IMR-90 (cell line): Measurements from ENCODE around the gene ZNF74. TPM values are rescaled to one million over a fixed set of nuclear protein-coding genes. Genes with fewer than 3 reads are reported as not detected.

Experiments used
- ATAC-seq: fragments of 200-7000 bp; cut with Tn5 transposase; 2 replicates; pipeline ENCODE4 v1.9.1; 2020; ENCODE audit warnings: low read depth, mild to moderate bottlenecking, moderate library complexity
- BruUV-seq: library from RNA; stranded (reverse); fragments of 400-500 nt; replicated peaks from 2 replicates; lab custom pipeline; 2021; lab: Mats Ljungman, UMichigan
- CTCF ChIA-PET: fragments of 300-600 bp; formaldehyde crosslinking; extraction: SDS; loops from one replicate; lab custom pipeline; 2021; ENCODE audit warnings: antibody characterized with exemption; lab: Yijun Ruan, JAX
- POLR2A ChIA-PET: fragments of 300-600 bp; sonication (Branson Sonifier 250); formaldehyde crosslinking; loops from one replicate; lab custom pipeline; 2022; ENCODE audit warnings: antibody characterized with exemption; ENCODE audit not compliant: unreplicated experiment; lab: Charles Lee
- DNase-seq: peaks from one replicate; pipeline ENCODE4 v3.0.0; 2013
- H2AFZ ChIP-seq: replicated peaks from 2 replicates; pipeline ENCODE3; 2013; ENCODE audit warnings: low read length, mild to moderate bottlenecking; ENCODE audit not compliant: poor library complexity
- H2AK5ac ChIP-seq: 2 replicates; pipeline ENCODE4 v1.6.1; 2013; ENCODE audit warnings: low read depth, low read length, inconsistent platforms
- H2AK9ac ChIP-seq: replicated peaks from 2 replicates; pipeline ENCODE3; 2013; ENCODE audit warnings: mild to moderate bottlenecking, low read depth, low read length, moderate library complexity; ENCODE audit not compliant: poor library complexity
- H2BK120ac ChIP-seq: 2 replicates; pipeline ENCODE4 v1.6.1; 2013; ENCODE audit warnings: low read depth, low read length, inconsistent platforms
- H2BK15ac ChIP-seq: 3 replicates; pipeline ENCODE4 v1.6.1; 2013; ENCODE audit warnings: low read depth, low read length, inconsistent platforms
- H2BK20ac ChIP-seq: 2 replicates; pipeline ENCODE4 v1.6.1; 2013; ENCODE audit warnings: low read depth, mild to moderate bottlenecking, inconsistent platforms, low read length, moderate library complexity
- H2BK5ac ChIP-seq: 2 replicates; pipeline ENCODE4 v1.6.1; 2013; ENCODE audit warnings: mild to moderate bottlenecking, low read depth, low read length, inconsistent platforms; ENCODE audit not compliant: poor library complexity, severe bottlenecking
- H3K14ac ChIP-seq: replicated peaks from 2 replicates; pipeline ENCODE4 v1.6.1; 2013; ENCODE audit warnings: low read depth, low read length, inconsistent platforms
- H3K18ac ChIP-seq: 2 replicates; pipeline ENCODE4 v1.6.1; 2013; ENCODE audit warnings: low read depth, low read length, control low read depth
- H3K23ac ChIP-seq: 2 replicates; pipeline ENCODE4 v1.6.1; 2013; ENCODE audit warnings: low read depth, low read length, inconsistent platforms
- H3K27ac ChIP-seq: 2 replicates; pipeline ENCODE4 v1.5.1; 2013; ENCODE audit warnings: mild to moderate bottlenecking, control low read depth, low read length; ENCODE audit not compliant: insufficient read depth
- H3K27me3 ChIP-seq: 2 replicates; pipeline ENCODE4 v1.6.1; 2013; ENCODE audit warnings: low read length; ENCODE audit not compliant: control insufficient read depth, insufficient read depth
- H3K36me3 ChIP-seq: 2 replicates; pipeline ENCODE4 v1.6.1; 2013; ENCODE audit warnings: low read length, mixed read lengths; ENCODE audit not compliant: control insufficient read depth, insufficient read depth
- H3K4ac ChIP-seq: 2 replicates; pipeline ENCODE4 v1.6.1; 2013; ENCODE audit warnings: low read depth, low read length, inconsistent platforms
- H3K4me1 ChIP-seq: 2 replicates; pipeline ENCODE4 v1.6.1; 2013; ENCODE audit warnings: low read length, mixed read lengths; ENCODE audit not compliant: control insufficient read depth, insufficient read depth
- H3K4me2 ChIP-seq: 2 replicates; pipeline ENCODE4 v1.6.1; 2013; ENCODE audit warnings: low read depth, mild to moderate bottlenecking, control low read depth, low read length, moderate library complexity
- H3K4me3 ChIP-seq: 2 replicates; pipeline ENCODE4 v1.5.1; 2013; ENCODE audit warnings: low read depth, mild to moderate bottlenecking, control low read depth, low read length, moderate library complexity; ENCODE audit not compliant: insufficient read depth
- H3K56ac ChIP-seq: 2 replicates; pipeline ENCODE4 v1.6.1; 2013; ENCODE audit warnings: low read length, inconsistent platforms; ENCODE audit not compliant: insufficient read depth; ENCODE audit errors: extremely low read depth
- H3K79me1 ChIP-seq, 2 experiments: 2 replicates each; pipeline ENCODE4 v1.6.1; 2013; ENCODE audit warnings: low read length in 2 of 2, inconsistent platforms in 1 of 2, low read depth in 1 of 2
- H3K9ac ChIP-seq: 2 replicates; pipeline ENCODE4 v1.6.1; 2013; ENCODE audit warnings: low read depth, low read length, control low read depth
- H3K9me1 ChIP-seq: 2 replicates; pipeline ENCODE4 v1.6.1; 2013; ENCODE audit warnings: low read length, inconsistent platforms; ENCODE audit not compliant: insufficient read depth
- H3K9me3 ChIP-seq: 2 replicates; pipeline ENCODE4 v1.6.1; 2013; ENCODE audit warnings: low read length; ENCODE audit not compliant: control insufficient read depth, insufficient read depth
- H4K20me1 ChIP-seq: 2 replicates; pipeline ENCODE4 v1.6.1; 2013; ENCODE audit warnings: low read length, inconsistent platforms; ENCODE audit not compliant: insufficient read depth
- H4K5ac ChIP-seq: 2 replicates; pipeline ENCODE4 v1.6.1; 2013; ENCODE audit warnings: mild to moderate bottlenecking, low read depth, low read length, control low read depth
- H4K8ac ChIP-seq, 2 experiments: 2 replicates each; pipeline ENCODE4 v1.6.1; 2013; ENCODE audit warnings: low read depth in 2 of 2, low read length in 2 of 2, control low read depth in 1 of 2, inconsistent platforms in 1 of 2
- H4K91ac ChIP-seq: 2 replicates; pipeline ENCODE4 v1.6.1; 2013; ENCODE audit warnings: low read depth, low read length, inconsistent platforms; ENCODE audit not compliant: insufficient read depth
- BHLHE40 ChIP-seq: fragments of 150-350 bp; IDR thresholded peaks from 2 replicates; pipeline ENCODE4 v1.6.1; 2016; ENCODE audit warnings: mild to moderate bottlenecking, low read depth, low read length
- CEBPB ChIP-seq: IDR thresholded peaks from 2 replicates; pipeline ENCODE4 v1.6.1; 2012; ENCODE audit warnings: low read depth, low read length, improper control_type of control experiment
- CHD1 ChIP-seq: IDR thresholded peaks from 2 replicates; pipeline ENCODE4 v1.6.1; 2012; ENCODE audit warnings: low read depth, low read length, improper control_type of control experiment
- FOS ChIP-seq: fragments of 150-350 bp; IDR thresholded peaks from 2 replicates; pipeline ENCODE4 v1.6.1; 2016; ENCODE audit warnings: low read depth, low read length
- MAFK ChIP-seq: IDR thresholded peaks from 2 replicates; pipeline ENCODE4 v1.6.1; 2012; ENCODE audit warnings: low read depth, low read length, improper control_type of control experiment
- MAZ ChIP-seq: IDR thresholded peaks from 2 replicates; pipeline ENCODE4 v1.6.1; 2012; ENCODE audit warnings: low read depth, mild to moderate bottlenecking, low read length, improper control_type of control experiment, moderate library complexity, borderline replicate concordance
- MXI1 ChIP-seq: IDR thresholded peaks from 2 replicates; pipeline ENCODE4 v1.6.1; 2012; ENCODE audit warnings: low read depth, mild to moderate bottlenecking, low read length, moderate library complexity, borderline replicate concordance
- NFE2L2 ChIP-seq: fragments of 150-350 bp; IDR thresholded peaks from 2 replicates; pipeline ENCODE4 v1.6.1; 2016; ENCODE audit warnings: low read depth, mild to moderate bottlenecking, low read length
- POLR2A ChIP-seq: IDR thresholded peaks from 2 replicates; pipeline ENCODE4 v1.6.1; 2012; ENCODE audit warnings: mild to moderate bottlenecking, low read depth, low read length
- RAD21 ChIP-seq: IDR thresholded peaks from 2 replicates; pipeline ENCODE4 v1.6.1; 2012; ENCODE audit warnings: low read length, improper control_type of control experiment
- RCOR1 ChIP-seq: IDR thresholded peaks from 2 replicates; pipeline ENCODE4 v1.6.1; 2012; ENCODE audit warnings: mild to moderate bottlenecking, low read length, improper control_type of control experiment; ENCODE audit not compliant: insufficient replicate concordance
- RFX5 ChIP-seq: IDR thresholded peaks from 2 replicates; pipeline ENCODE4 v1.8.0; 2012; ENCODE audit warnings: low read depth, mild to moderate bottlenecking, low read length, moderate library complexity
- SMC3 ChIP-seq: fragments of 150-350 bp; IDR thresholded peaks from 2 replicates; pipeline ENCODE4 v1.6.1; 2016; ENCODE audit warnings: low read depth, mild to moderate bottlenecking, antibody characterized with exemption, low read length, moderate library complexity
- WGBS, 2 experiments: methylation state at CpG; one replicate each; pipeline versions ENCODE4 v1.1.5 to v1.1.7; 2013; ENCODE audit warnings: missing lambda C conversion rate in 2 of 2; ENCODE audit not compliant: insufficient read length in 1 of 2; ENCODE audit errors: extremely low coverage in 2 of 2; 5-methylcytosine and 5-hydroxymethylcytosine counted together
- dilution Hi-C: fragments of 300-500 bp; cut with HindIII; formaldehyde crosslinking; loops from one replicate; pipeline ENCODE4 v1.14.3; 2018; ENCODE audit warnings: low sequenced_read_pairs; ENCODE audit not compliant: unreplicated experiment
- in situ Hi-C: fragments of 300-500 bp; cut with MboI; formaldehyde crosslinking; loops from 3 replicates; pipeline ENCODE4 v1.14.3; 2019; ENCODE audit warnings: low sequenced_read_pairs, inconsistent platforms, mixed read lengths
- intact Hi-C: fragments of 100-400 bp; cut with micrococcal nuclease; formaldehyde crosslinking; loops from 2 replicates; pipeline ENCODE4 v1.10.0; 2022
- polyA plus RNA-seq, 3 experiments: library from polyadenylated mRNA; depleted of rRNA; stranded (reverse); fragments of >200 nt; gene quantifications; 2 replicates each; pipeline ENCODE4 v1.2.3, GENCODE V29; 2012; ENCODE audit warnings: low replicate concordance in 1 of 3
- total RNA-seq: library from RNA; depleted of rRNA; stranded (reverse); fragments of >200 nt; gene quantifications from 2 replicates; pipeline ENCODE4 v1.2.3, GENCODE V29; 2012
- TF ChIP-seq, protein P1 (sequence below): conservative IDR thresholded peaks from 2 replicates; pipeline ENCODE4 v1.5.1; 2012; ENCODE audit warnings: mild to moderate bottlenecking, low read depth, low read length, improper control_type of control experiment
- TF ChIP-seq, protein P2 (sequence below): fragments of 150-350 bp; IDR thresholded peaks from 2 replicates; pipeline ENCODE4 v1.6.1; 2016; ENCODE audit warnings: low read depth, mild to moderate bottlenecking, low read length, moderate library complexity, borderline replicate concordance
- TF ChIP-seq, protein P3 (sequence below): fragments of 150-350 bp; IDR thresholded peaks from 2 replicates; pipeline ENCODE4 v1.6.1; 2017; ENCODE audit warnings: mild to moderate bottlenecking, antibody characterized with exemption, low read length, low read depth

Gene ZNF74
- total and polyA plus RNA-seq, 2 of the 4 experiments (the other 2 are of a cell fraction): 7.5 to 8.4 TPM

DNA sequence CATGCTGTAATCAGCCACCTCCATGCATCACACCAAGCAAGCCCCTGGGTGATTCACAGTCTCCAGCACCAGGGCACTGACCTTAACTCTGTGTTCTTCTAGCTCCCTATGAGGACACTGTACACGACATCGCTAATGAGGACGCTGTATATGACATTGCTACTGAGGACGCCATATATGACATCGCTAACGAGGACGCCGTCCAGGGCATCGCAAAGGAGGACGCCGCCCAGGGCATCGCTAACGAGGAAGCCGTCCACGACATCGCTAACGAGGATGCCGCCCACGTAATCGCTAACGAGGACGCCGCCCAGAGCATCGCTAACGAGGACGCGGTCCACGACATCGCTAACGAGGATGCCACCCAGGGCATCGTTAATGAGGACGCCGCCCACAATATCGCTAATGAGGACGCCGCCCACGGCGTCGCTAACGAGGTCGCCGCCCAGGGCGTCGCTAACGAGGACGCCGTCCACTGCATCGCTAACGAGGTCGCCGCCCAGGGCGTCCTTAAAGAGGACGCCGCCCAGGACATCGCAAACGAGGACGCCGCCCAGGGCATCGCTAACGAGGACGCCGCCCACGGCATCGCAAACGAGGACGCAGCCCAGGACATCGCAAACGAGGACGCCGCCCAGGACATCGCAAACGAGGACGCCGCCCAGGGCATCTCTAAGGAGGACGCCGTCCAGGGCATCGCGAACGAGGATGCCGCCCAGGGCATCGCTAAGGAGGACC, 39.5 kb upstream of the ZNF74 start:
- no peaks in the 10 kb centered on the region for H3K9me1 ChIP-seq
- H4K8ac ChIP-seq: no peak overlapping the region
- H2AK9ac ChIP-seq: no peak overlapping the region
- H2BK120ac ChIP-seq: no peak overlapping the region
- in situ Hi-C loops: no loop called here
- intact Hi-C loops: no loop called here
- no peak overlapping the region for H2BK20ac ChIP-seq
- TF ChIP-seq RAD21 (no peak), POLR2A (no peak), MXI1 (no peak), CEBPB (no peak), CHD1 (no peak), MAZ (no peak), RFX5 (no peak), NFE2L2 (no peak), BHLHE40 (no peak), FOS (no peak), SMC3 (no peak), MAFK (no peak), RCOR1 (no peak)
- TF ChIP-seq, protein P1, sequence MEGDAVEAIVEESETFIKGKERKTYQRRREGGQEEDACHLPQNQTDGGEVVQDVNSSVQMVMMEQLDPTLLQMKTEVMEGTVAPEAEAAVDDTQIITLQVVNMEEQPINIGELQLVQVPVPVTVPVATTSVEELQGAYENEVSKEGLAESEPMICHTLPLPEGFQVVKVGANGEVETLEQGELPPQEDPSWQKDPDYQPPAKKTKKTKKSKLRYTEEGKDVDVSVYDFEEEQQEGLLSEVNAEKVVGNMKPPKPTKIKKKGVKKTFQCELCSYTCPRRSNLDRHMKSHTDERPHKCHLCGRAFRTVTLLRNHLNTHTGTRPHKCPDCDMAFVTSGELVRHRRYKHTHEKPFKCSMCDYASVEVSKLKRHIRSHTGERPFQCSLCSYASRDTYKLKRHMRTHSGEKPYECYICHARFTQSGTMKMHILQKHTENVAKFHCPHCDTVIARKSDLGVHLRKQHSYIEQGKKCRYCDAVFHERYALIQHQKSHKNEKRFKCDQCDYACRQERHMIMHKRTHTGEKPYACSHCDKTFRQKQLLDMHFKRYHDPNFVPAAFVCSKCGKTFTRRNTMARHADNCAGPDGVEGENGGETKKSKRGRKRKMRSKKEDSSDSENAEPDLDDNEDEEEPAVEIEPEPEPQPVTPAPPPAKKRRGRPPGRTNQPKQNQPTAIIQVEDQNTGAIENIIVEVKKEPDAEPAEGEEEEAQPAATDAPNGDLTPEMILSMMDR: no peak
- TF ChIP-seq, protein P2, sequence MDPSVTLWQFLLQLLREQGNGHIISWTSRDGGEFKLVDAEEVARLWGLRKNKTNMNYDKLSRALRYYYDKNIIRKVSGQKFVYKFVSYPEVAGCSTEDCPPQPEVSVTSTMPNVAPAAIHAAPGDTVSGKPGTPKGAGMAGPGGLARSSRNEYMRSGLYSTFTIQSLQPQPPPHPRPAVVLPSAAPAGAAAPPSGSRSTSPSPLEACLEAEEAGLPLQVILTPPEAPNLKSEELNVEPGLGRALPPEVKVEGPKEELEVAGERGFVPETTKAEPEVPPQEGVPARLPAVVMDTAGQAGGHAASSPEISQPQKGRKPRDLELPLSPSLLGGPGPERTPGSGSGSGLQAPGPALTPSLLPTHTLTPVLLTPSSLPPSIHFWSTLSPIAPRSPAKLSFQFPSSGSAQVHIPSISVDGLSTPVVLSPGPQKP: no peak
- TF ChIP-seq, protein P3, sequence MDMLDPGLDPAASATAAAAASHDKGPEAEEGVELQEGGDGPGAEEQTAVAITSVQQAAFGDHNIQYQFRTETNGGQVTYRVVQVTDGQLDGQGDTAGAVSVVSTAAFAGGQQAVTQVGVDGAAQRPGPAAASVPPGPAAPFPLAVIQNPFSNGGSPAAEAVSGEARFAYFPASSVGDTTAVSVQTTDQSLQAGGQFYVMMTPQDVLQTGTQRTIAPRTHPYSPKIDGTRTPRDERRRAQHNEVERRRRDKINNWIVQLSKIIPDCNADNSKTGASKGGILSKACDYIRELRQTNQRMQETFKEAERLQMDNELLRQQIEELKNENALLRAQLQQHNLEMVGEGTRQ: no peak
- H3K36me3 ChIP-seq: no peaks in the 10 kb centered on the region
- H4K20me1 ChIP-seq: no peaks in the 10 kb centered on the region
- WGBS, 2 experiments: 94% methylated on average over 52 of the region's 81 CpGs; no CpG with 5 or more reads in 1 of the 2 experiments
- dilution Hi-C loops: no loop called here
- H2AK5ac ChIP-seq: peak overlapping the region; percentile 24; the same call in 1 of the 2 replicates
- no peak overlapping the region for H3K9ac ChIP-seq
- no peak overlapping the region for H3K14ac ChIP-seq
- H2BK15ac ChIP-seq: no peak overlapping the region
- no peaks in the 10 kb centered on the region for H3K79me1 ChIP-seq
- DNase-seq (no peak), ATAC-seq (no peak)
- no peaks in the 10 kb centered on the region for H3K9me3 ChIP-seq
- no peak overlapping the region for H3K4ac ChIP-seq
- no peaks in the 10 kb centered on the region for H3K27me3 ChIP-seq
- no peak overlapping the region for H4K5ac ChIP-seq
- no peak overlapping the region for H3K4me3 ChIP-seq
- H3K23ac ChIP-seq: no peak overlapping the region
- no TSS peak for BruUV-seq
- no peak overlapping the region for H3K27ac ChIP-seq
- no peak overlapping the region for H3K4me2 ChIP-seq
- no peak overlapping the region for H3K18ac ChIP-seq
- H3K4me1 ChIP-seq: no peaks in the 10 kb centered on the region
- POLR2A ChIA-PET: no interaction called here
- no peak overlapping the region for H2AFZ ChIP-seq
- H2BK5ac ChIP-seq: no peak overlapping the region
- H4K91ac ChIP-seq: no peak overlapping the region
- H3K56ac ChIP-seq: no peak overlapping the region
- CTCF ChIA-PET: no interaction called here
